Dedifferentiated amniotic fluid mesenchymal stem cell (primary cell): ENCODE results near the gene RMI2.
A peak's percentile ranks its signal among the peaks of the same experiment; 100 is the strongest.
"Not testable (repeated sequence)": the region's sequence is repeated elsewhere in the genome, so short reads cannot be mapped to it uniquely, and the experiment has no call there.

ENCODE experiments used
- DNase-seq: peaks from one replicate; pipeline ENCODE4 v3.0.0-alpha.2; 2016; ENCODE audit errors: extremely low spot score

Gene RMI2

DNA sequence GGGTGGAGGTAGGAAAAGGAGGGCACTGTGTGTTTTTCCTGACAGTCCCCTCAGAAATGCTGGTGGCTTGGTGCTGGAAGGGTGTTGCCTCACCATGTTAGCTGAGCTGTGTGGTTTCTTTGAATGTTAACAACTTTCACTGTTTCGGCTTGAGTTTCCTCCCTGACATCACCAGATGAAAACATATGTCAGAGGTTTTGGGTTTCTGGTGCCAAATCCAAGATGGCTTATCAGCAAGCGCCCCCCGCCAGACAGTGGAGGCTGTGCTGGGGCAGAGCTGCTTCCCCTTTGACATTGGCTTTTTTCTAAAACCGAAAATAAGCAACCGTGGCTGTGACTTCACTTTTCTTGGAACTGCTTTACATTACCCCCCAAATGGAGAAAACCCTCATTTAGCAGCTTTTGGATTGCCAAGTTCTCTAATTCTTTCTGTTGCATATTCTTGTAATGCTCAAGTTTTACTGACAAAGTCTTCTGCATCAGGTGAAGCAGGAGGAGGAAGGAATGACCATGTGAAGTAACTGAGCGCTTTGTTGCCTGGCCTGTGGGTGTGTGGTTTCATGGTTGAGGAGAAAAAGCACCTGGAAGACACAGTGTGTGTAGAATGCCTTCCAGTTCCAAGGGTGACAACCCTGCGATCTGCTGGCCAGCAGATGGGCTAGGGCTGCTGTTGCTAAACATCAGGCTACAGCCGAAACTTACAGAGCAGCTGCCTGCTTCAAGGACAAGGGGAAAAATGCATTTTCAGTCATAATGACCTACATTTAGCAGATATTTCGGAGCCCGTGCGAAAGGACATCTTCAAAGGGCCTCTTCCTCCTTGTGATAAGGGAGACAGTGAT lies 9.7 kb downstream of the RMI2 start:
- DNase-seq, result peak; percentile 58

DNA sequence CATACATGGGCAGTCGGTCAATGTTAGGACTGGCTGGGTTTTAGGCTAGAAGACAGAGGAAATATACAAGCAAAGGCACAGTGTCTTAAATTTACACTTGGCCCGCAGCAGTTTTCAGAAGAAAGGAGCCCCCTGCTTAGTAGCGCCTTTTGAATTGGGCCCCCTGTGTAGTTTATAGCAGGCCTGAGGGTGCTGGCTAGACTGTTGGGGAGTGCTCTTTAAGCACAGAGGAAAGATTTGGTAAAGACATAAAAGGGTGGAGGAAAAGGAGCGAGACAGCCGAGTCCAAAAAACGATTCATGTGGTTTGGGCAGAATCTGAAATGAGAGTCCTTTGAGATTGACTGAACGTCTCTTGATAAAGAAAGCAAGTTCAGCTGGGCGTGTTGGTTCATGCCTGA lies 10.6 kb downstream of the RMI2 start:
- DNase-seq, result no peak

DNA sequence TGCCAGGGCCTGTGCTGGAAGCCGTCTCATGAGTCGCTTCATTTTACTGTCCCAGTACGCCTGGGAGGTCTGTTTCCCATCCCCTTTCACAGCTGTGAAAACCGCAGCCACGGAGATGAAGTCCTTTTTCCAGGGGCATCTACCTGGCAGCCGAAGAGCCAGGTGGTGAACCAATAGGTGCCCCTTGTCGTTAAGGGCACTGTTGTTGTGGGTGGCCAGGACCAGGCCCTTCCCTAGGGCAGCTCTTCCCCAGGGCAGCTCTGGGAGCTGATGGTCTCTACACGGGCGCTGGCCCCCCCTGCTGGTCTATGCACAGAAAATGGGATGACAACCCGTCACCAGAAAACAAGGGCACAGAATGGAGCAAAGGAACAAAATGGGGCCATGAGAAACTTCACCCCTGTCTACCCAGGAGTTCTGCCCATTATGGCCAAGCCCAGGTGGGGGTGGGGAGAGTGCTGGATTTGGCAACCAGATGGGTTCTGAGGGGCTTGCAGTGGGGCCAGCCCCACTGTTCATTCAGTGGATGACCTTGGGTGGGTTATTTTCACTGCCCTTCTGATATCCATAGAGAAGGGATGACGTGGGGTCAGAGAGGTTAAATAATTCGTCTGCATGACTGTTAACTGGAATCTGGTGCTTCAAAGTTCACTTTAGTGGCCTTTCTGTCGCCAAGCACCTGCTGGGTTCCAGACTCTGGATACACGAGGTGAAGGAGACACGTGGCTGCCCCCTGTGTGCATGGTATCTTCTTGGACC lies 11.5 kb downstream of the RMI2 start:
- DNase-seq, result peak; percentile 34

DNA sequence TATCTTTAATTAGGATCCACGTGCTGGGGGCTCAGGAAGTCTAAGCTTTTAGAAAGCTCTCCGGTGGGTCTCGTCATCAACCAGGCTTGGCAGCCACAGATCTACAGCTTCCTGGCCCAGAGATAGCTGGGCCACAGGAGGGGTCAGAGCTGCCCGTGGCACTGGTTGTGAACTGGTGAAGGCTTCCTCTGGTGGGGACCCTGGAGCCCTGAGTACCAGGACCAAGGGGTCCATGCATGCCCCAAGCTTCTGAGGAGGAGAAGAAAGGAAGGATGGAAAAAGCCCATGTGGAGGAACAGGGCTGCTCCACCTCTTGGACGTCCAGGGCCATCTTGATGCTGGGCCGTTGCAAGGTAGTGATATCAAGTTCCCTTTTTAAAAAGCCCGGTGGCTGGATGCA lies 13.3 kb downstream of the RMI2 start:
- no peak for DNase-seq

DNA sequence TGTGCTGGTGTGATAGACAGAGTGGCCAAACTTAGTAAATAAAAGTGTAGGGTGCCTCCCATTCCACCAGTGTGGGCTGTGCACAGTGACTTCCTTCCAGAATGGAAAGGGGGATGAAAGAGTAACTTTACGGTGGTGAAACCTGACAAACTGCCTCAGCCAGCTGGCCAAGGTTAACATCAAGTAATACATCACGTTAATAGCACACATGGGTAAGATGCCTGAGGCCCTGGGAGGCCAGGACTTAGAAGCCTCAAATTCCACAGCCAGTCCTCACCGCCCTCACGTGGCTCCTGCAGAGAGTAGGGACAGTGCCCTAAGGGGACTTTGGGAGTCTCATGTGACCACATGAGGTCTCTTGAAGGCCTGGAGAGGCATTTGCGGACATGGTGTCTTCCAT lies 14.1 kb downstream of the RMI2 start:
- DNase-seq, result peak; percentile 40

DNA sequence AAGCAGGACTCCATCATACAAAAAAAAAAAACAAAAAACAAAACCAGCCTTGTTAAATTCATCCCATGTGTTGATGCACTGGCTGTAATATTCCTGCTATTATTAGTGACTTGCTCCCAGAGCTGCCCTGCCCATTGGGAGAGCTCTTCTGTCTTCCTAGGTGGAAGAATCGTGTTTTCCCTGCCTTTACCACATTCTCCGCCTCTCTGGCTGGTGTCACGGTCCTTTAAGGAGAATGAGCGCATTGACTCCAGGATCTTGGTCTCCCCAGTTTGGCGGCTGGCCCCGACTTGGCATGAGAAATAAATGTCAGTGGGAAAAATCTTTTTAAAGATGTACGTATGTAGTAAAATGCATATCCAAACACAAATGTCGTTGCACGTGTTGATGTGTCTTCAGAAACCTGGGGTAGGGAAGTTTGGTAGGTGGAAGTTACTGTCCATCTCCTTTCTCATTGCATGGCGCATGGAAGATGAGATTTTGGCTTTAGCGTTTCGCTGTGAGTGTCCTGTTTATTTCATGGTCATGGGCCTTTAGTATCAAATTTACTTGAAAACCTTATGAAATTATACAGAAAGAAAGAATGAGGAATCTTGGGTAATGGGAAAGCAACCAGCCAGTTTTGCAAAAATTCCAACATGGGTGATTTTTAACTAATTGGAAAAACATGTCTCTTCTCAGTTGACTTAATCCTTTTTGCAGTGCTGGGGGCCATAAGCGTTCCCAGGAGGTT lies 15.5 kb downstream of the RMI2 start:
- peak; percentile 54 for DNase-seq

DNA sequence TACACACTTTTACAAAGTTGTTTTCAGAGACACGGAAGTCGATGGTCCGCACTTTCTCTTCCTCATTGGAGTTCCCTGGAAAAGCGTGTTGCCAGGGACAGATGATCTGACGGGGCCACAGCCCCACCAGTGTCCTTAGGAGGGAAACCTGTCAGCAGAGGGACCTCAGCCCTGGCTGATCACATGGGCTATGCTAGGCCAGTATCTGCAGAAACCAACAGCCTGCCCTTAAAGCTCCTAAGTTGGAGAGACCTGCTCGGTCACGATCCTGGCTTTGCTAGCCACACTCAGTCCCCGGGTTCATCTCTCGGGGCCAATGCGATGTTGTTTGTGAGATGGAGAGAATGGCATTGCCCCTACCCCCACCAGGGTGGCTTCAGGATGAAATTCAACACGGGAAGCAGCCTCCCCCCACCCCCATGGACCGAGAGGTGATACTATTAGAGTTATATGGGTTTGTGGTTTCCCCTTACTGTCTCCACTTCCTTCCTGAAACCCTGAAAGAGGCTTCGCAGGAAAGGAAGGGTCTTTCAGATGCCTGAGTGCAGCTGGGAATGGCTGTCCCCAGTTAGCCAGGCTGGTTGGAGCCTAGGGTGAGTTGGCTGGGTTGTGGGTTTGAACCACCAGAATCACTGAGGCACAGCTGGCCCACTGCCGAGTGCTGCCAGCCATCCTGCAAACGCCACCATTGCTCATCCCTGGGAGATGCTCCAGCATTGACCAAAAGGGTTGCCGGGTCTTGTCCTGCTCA lies 16.6 kb downstream of the RMI2 start:
- no peak for DNase-seq

DNA sequence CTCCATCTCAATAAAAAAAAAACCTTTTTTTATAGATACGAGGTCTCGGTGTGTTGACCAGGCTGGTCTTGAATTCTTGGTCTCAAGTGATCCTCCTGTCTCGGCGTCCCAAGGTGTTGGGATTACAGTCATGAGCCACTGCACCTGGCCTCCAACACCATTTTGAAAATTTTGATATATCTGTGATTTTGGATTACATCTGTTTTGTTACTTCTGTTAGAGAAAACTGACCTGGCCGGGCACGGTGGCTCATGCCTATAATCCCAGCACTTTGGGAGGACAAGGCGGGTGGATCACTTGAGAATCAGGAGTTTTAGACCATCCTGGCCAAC lies 18.6 kb downstream of the RMI2 start:
- no peak for DNase-seq

DNA sequence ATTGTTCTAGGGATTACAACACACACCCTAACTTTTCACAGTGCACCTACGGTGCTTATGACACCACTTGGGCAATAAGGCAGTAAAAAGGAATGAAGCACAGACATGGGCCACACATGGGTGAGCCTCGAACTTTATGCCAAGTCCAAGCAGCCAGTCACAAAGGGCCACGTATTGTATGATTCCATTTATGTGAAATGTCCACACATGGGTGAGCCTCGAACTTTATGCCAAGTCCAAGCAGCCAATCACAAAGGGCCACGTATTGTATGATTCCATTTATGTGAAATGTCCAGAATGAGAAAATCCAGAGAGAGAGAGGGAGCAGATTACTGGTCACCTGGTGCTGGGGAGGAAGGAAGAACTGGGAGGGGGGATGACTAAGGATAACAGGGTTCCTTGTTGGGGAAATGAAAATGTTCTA lies 22.2 kb downstream of the RMI2 start:
- DNase-seq, result no peak

DNA sequence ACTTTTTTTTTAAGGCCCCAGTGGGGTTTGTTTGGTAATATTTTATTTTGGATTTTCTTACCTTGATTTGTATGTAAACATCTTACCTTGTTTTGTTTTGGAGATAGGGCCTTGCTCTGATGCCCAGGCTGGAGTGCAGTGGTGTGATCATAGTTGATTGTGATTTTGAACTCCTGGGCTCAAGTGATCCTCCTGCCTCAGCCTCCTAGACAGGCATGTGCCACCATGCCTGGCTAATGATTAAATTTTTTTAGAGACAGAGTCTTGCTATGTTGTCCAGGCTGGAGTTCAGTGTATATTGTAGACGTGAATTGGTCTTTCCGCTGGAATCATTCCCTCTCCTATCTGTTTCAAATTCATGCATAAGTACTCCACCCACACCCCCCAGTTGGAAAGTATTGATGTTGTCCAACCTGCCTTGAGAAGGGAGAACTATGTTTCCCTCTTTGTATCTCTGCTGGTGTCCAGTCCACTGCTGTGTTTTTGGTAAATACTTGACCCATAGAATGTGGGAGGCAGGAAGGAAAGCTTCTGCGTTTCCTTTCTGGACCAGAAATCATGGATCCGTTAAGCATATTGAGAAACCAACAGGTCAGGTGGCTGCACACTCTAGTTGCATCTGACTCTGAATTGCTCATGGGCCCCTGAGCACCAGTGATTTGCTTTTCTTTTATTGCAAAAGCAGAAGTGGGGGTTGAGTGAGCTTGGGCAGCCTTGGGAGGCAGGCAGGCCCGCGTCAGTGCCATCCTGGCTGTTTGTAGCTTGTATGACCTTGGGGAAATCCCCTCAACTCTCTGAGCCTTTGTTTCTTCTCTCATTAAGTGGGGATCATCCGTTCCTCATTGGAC lies 25.0 kb downstream of the RMI2 start:
- no peak for DNase-seq

DNA sequence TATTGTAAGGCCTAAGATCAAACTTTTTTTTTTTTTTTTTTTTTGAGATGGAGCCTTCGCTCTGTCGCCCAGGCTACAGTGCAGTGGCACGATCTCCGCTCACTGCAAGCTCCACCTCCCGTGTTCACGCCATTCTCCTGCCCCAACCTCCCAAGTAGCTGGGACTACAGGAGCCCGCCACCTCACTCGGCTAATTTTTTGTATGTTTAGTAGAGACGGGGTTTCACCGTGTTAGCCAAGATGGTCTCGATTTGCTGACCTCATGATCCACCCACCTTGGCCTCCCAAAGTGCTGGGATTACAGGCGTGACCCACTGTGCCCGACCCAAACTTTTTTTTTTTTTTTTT lies 25.6 kb downstream of the RMI2 start:
- not testable (repeated sequence) for DNase-seq

DNA sequence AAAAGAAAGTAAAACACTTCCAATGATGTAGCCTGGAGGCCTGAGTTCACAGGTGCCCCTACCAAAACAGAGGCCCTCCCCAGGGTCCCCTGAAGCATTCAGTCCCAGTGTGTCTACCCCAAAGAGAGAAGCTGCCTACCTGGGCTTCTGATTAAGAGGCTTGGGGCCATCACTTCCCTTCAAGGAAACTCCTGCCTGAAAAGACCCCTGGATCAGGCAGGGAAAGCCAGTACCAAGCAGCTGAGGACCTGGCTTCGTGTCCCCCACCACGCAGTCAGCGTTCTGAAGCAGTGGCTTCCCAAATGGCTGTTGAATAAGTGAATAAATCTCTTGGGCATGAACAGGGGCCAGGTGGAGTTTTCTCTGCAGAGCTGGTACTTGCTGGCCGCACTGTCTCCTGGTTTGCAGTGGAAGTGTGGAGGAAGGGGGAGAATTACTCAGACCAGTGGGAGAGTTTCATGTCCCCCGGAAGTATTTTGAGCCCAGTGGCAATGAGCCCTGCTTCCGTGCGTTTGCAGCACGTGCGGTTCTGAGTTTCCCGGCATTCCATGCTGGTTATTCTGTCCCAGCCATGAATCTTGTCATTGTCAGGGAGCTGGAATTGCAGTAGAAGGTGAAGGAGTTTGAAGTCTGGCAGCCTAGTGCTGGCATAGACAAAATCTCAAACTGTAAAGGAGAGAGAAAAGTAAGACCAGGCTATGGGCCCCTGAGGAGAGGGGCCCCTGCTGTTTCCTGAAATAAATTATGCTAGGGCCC lies 27.0 kb downstream of the RMI2 start:
- no peak for DNase-seq

DNA sequence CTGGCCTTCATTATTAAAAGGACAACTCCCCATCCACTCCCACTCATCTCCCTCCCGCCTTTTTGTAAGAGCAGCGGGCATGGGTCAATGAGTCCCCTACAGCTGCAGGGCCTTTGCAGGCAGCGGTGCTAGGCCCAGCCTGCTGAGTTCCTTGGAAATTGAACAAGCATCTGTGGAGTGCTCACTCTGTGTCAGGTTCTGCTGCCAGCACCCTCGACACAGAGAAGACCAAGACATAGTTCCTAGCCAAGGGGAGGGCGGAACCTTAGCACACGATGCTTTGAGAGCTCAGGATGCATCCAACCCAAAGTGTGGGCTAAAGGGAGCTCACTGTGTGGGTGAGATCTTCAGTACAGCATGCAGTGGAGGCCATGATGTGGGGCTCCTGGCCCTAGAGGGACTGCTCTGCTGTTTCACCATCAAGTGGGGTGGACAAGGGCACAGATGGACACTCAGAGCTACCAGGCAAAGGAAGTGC lies 27.6 kb downstream of the RMI2 start:
- DNase-seq, result no peak

DNA sequence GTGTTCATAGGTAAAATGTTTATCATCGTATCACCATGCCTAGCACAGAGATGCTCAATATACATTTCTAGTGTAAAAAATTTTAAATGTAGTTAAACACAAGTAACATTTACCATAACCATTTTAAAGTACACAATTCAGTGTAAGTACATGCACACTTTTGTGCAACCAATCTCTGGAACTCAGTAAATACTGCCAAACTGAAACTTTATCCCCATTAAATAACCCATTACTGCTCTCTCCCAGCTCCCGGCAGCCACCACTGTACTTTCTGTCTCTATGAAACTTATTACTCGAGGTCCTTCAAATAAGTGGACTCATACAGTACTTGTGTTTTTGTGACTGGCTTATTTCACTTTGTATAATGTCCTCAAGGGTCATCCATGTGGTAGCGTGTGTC lies 29.0 kb downstream of the RMI2 start:
- DNase-seq, result peak; percentile 20

DNA sequence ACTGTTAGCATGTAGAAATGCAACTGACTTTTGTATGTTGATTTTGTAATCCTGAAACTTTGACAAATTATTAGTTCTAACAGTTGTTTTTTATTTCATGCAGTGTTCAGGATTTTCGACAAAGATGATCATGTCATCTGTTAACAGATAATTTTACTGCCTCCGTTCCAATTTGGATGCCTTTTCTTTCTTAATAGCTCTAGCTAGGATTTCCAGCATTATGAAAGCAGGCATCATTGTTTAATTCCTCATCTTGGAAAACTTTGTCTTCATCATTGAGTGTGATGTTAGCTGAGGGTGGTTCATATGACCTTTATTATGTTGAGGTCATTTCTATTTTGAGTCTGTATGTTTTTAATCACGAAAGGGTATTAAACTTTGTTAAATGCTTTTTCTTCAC lies 31.9 kb downstream of the RMI2 start:
- DNase-seq, result no peak

DNA sequence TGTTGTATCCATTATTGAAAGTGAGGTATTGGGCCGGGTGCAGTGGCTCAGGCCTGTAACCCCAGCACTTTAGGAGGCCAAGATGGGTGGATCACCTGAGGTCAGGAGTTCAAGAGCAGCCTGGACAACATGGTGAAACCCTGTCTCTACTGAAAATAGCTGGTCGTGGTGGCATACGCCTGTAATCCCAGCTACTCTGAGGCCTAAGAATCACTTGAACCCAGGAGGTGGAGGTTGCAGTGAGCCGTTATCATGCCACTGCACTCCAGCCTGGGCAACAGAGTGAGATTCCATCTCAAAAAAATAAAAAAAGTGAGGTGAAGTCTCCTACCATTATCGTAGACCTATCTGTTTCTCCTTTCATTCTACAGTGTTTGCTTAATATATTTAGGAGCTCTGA lies 33.7 kb downstream of the RMI2 start:
- DNase-seq, result not testable (repeated sequence)

DNA sequence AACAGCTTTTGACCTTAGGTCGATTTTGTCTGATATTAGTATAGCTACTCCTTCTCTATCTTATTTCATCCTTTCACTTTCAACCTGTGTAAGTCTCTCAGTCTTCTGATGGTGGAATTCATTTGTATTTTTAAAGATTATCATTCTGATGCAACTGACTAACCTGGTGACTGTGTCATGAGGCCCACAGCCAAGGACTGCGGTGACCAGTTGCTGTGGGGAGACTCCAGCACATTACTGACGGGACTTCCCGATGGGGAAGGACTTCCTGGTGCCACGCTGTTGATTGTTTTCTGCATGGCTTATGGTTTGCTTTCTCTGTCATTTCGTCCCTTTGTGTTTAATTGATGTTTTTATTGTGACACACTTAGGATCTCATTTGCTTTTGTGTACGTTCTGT lies 34.2 kb downstream of the RMI2 start:
- DNase-seq, result no peak

DNA sequence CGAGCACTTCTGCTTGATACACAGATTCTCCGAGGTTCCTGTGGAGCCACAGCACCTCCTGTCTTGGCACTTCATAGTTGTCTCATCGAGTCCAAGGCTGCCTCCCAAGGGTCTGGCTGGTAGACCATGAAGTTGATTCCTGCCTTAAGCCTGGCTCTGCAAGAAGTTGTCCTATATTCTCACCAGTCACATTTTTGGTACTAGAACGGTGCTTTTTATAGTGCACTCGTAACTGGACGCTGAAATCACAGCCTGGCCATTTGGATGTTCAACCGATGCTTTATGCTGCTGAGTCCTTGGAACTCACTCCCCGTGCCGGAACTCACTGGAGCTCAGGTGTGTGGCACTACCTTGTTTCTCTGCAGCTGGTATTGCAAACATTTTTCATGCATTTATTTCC lies 35.6 kb downstream of the RMI2 start:
- no peak for DNase-seq

DNA sequence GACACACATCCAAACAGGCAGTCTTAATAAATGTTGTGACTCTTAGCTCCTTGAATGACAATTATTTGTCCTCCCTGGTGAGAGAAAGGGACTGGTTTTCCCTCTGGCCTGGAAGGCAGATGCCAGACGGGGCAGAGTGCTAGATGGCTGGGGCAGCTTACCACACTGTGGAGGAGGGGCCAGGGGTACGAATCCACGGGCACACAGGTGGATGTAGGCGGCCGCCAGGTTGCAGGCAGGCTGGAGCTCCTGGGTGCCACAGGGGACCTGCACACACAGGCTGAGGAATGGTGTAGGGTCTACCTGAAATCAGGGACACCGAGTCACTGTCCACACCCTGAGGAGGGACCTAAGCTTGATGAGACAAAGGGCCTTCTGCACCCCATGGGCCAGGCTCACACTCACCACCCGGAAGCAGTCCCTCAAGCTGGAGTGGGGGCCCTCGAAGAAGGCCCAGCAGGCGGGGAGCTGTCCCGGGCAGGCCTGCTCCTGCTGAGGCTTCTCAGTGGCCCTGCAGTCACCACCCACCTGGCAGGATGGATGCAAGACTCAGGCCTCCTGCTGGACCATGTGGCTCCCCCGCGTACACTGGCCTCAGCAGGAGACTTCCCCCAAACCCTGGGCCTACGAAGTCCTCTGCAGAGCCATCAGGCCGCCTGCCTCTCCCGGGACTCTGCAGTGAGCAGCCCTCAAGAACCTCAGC lies 38.4 kb downstream of the RMI2 start:
- DNase-seq, result no peak
